Activated CD8-positive, alpha-beta memory T cell treated with anti-CD3 and anti-CD28 coated beads, Interleukin-2, amount 50 U/mL, for 48 hours (primary cell): ENCODE data around the gene ADAT3.
A peak's percentile ranks its signal among the peaks of the same experiment; 100 is the strongest.

ENCODE experiments used
- DNase-seq: peaks from one replicate; pipeline ENCODE4 v3.0.0-alpha.2; 2020

ADAT3 gene

GRCh38 chr19:1917926-1918325 is 12.7 kb downstream of the ADAT3 start:
- no peak for DNase-seq

- DNase-seq, result no peak
Observed at GRCh38 chr19:1918975-1919374, 13.8 kb downstream of the ADAT3 start.

- DNase-seq, result no peak
Observed at GRCh38 chr19:1920644-1921043, 15.4 kb downstream of the ADAT3 start.

- no peak for DNase-seq
Observed at GRCh38 chr19:1921326-1921725, 16.1 kb downstream of the ADAT3 start.

DNA sequence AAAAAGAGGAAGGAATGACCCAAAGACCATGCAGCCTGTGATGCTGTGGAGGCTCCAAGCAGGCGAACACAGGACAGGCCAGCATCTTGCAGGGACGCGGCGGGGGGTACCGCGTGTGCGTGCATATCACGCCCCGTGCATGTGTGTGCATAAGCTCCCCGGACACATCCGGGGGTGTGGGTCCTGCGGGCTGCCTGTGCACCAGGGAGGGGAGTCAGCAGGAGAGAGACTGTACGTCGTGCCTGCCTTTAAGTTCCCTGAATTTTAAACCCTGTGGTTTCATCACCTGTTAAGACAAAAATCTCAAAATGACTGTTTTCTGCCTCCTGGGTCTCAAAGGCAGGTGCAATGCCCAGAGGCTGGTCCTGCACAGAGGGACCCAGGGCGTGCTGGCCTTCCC is 16.6 kb downstream of the ADAT3 start:
- DNase-seq, result no peak

DNA sequence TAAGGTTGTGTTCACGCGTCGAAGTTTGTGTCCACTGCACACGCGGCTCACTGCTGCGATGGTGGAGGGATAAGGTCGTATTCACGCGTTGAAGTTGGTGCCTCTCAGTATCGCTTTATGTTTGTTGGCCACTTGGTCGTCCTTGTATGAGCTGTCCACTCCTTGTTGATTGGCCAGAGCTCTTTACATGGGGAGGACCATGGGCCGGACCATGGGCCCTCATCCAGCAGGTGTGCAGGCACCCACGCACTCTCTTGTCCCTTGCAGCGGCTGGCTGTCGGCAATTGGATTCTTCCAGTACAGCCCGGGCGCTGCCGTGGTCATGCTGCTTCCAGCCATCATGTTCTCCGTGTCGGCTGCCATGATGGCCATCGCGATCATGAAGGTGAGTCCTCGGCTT is 17.6 kb downstream of the ADAT3 start:
- DNase-seq, result no peak

DNA sequence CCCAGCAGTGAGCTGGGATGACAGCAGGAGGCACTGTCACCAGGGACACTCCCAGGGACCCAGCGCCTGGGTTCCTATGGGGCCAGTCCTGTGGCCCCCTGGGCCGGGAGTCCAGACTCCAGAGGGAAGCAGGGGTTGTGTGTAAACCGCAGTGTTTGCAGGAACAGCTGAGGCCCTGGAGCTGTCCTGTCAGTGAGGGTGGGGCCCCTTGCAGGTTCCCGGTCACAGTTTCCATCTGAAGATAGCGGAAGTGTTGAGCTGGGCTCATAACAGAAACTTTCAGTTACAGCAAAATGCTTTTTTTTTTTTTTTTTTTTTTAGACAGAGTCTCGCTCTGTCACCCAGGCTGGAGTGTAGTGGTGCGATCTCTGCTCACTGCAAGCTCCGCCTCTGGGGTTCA is 18.1 kb downstream of the ADAT3 start:
- DNase-seq, result no peak

DNA sequence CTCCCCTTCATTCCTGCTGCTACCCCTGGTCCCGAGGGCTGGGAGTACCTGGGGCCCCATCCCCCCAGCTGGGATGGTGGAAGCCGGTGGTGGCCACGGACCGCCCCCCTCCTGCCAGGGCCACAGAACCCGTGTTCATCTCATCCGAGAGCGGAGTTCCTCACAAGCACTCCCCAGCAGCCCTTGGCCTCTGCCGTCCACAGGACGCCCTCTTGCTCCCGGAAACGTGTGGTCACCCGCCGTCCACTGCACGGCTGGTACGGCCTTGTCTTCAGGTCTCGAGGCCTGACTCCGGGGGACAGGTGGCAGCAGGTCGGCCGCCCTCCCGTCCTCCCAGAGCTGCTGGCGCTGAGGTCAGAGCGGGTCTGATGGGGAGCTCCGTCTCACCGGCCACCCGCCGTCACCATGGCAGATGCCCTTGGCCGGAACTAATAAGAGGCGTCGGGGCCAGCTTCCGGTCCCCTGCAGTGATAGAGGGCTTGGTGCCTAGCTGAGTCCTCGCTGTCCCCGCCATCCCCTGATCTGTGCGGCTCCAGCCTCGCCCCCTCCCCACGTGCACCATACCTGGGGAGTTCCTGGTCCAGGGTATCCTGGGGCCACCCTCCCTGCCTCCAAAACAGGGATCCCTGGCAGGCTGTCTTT is 19.2 kb downstream of the ADAT3 start:
- DNase-seq, result no peak

DNA sequence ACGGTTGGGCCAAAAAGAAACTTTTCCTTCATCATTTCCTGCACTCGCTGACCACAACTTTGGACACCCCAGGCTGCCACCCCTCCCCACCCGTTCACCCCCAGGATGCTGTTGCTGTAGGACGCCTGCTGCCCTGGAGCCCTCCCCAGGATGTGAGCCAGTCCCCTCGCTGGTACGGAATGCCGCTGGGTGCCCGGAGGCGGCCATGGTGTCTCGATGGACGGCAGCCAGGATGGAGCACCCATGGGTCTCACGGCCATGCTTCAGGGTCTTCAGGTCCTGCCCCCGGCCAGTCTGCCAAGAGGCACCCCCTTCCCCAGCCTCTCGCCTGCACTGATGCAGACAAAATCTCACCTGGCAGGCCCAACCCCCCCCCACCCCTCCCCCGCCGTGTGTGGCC is 20.3 kb downstream of the ADAT3 start:
- no peak for DNase-seq

DNA sequence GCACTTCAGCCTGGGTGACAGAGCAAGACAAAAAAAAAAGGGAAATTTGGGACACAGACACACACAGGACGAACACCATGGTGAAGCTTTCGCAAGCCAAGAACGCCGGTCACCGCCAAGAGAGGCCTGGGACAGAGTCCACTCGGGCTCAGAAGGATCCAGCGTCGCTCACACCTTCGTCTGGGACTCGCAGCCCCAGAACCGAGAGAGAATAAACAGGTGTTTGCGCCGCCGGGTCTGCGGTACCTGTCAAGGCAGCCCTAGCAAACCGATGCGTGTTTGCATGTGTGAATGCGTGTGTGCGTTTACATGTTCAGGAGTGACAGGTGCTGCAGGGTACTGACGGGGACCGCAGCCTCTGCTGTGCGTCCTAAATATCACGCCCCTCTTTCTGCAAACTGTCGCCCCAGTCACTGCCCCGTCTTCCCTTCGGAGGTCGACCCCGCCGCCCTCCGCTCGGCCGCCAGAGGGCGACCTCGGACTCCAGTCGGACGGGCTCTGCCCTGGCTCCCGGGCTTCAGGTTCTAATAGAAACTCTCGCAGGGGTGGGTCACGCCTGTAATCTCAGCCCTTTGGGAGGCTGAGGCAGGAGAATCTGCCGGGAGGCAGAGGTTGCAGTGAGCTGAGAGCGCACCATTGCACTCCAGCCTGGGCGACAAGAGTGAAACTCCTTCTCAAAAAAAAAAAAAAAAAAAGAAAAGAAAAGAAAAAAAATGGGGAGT is 24.0 kb downstream of the ADAT3 start:
- DNase-seq, result peak; percentile 94

- no peak for DNase-seq
Observed at GRCh38 chr19:1931445-1931844, 26.2 kb downstream of the ADAT3 start.

GRCh38 chr19:1932395-1932794 is 27.2 kb downstream of the ADAT3 start:
- DNase-seq, result no peak

GRCh38 chr19:1933244-1933643 is 28.0 kb downstream of the ADAT3 start:
- DNase-seq, result no peak

GRCh38 chr19:1933942-1934341 is 28.7 kb downstream of the ADAT3 start:
- DNase-seq, result no peak

GRCh38 chr19:1935484-1936208 is 30.4 kb downstream of the ADAT3 start:
- DNase-seq, result no peak

GRCh38 chr19:1936430-1936829 is 31.2 kb downstream of the ADAT3 start:
- DNase-seq, result no peak

- DNase-seq, result no peak
Observed at GRCh38 chr19:1936916-1937610, 31.9 kb downstream of the ADAT3 start.

GRCh38 chr19:1938071-1938470 is 32.9 kb downstream of the ADAT3 start:
- no peak for DNase-seq

- no peak for DNase-seq
Observed at GRCh38 chr19:1941146-1942077, 36.2 kb downstream of the ADAT3 start, which contains the start of gene CSNK1G2. Gene CSNK1G2, plus strand, starts transcription at chr19:1941172. Its CDS starts 28,601 bp downstream, at chr19:1969773.

- peak; percentile 83 for DNase-seq
Observed at GRCh38 chr19:1942078-1942933, 37.1 kb downstream of the ADAT3 start.

GRCh38 chr19:1942934-1943555 is 37.8 kb downstream of the ADAT3 start:
- peak; percentile 71 for DNase-seq
